Loucy (cell line): ENCODE measurements around the gene ANAPC2.

ENCODE experiments used
- CTCF ChIP-seq: fragments of 200-600 bp; sonication (generic); conservative IDR thresholded peaks from 2 replicates; pipeline ENCODE4 v1.5.1; 2014; ENCODE audit warnings: mild to moderate bottlenecking, antibody characterized with exemption, low read length
- EZH2phosphoT487 ChIP-seq: fragments of 200-600 bp; IDR thresholded peaks from 2 replicates; pipeline ENCODE4 v1.6.1; 2018; ENCODE audit warnings: antibody characterized with exemption, mild to moderate bottlenecking, moderate library complexity, borderline replicate concordance

- TF ChIP-seq CTCF (no peak), EZH2phosphoT487 (no peak)
Measured at GRCh38 chr9:137188086-137188489, 272 bp downstream of the ANAPC2 start.
